ENCODE data around the gene KRTAP9-4.
"Not testable (repeated sequence)": the region's sequence is repeated elsewhere in the genome, so short reads cannot be mapped to it uniquely, and the experiment has no call there.

Gene KRTAP9-4

GRCh38 chr17:41249637-41250240 is at the start of gene KRTAP9-4:
Gene KRTAP9-4, plus strand, starts transcription at chr17:41249687. Its CDS starts 34 bp downstream, at chr17:41249721.
- not testable (repeated sequence) for H3K27me3 Mint-ChIP-seq, H3K27ac Mint-ChIP-seq, H3K4me3 Mint-ChIP-seq, H3K9me3 Mint-ChIP-seq, DNase-seq, H3K4me1 Mint-ChIP-seq, ATAC-seq

- Mint-ChIP-seq H3K9me3 (peaks cover 0 to 9% of the 10 kb centered on the region in 2 donors), H3K4me1 (peaks cover 4% of the 10 kb centered on the region), H3K27ac (no peak overlapping the region), H3K27me3 (peaks cover 9% of the 10 kb centered on the region), H3K4me3 (no peak overlapping the region)
- ATAC-seq: no peak
- no peak for DNase-seq
Observed at GRCh38 chr17:41211845-41212466, 37.5 kb upstream of the KRTAP9-4 start.

- H3K27ac Mint-ChIP-seq: no peak overlapping the region
- H3K4me3 Mint-ChIP-seq: no peak overlapping the region
- H3K9me3 Mint-ChIP-seq: peaks cover 0 to 8% of the 10 kb centered on the region in 2 donors
- no peak for ATAC-seq
- peaks cover 9% of the 10 kb centered on the region for H3K27me3 Mint-ChIP-seq
- peaks cover 4% of the 10 kb centered on the region for H3K4me1 Mint-ChIP-seq
- no peak for DNase-seq
Observed at GRCh38 chr17:41212524-41213169, 36.8 kb upstream of the KRTAP9-4 start.

- Mint-ChIP-seq H3K27me3 (peaks cover 9% of the 10 kb centered on the region), H3K4me1 (peaks cover 4% of the 10 kb centered on the region), H3K4me3 (no peak overlapping the region), H3K27ac (no peak overlapping the region), H3K9me3 (peaks cover 10 to 11% of the 10 kb centered on the region in 2 donors)
- ATAC-seq: no peak
- DNase-seq: no peak
Observed at GRCh38 chr17:41215681-41216080, 33.8 kb upstream of the KRTAP9-4 start.

GRCh38 chr17:41223821-41224220 is 25.7 kb upstream of the KRTAP9-4 start:
- ATAC-seq: no peak
- Mint-ChIP-seq H3K27me3 (no peaks in the 10 kb centered on the region), H3K4me1 (no peaks in the 10 kb centered on the region), H3K4me3 (no peak overlapping the region), H3K9me3 (peaks cover 6 to 13% of the 10 kb centered on the region in 2 donors), H3K27ac (no peak overlapping the region)
- DNase-seq: no peak

- no peaks in the 10 kb centered on the region for H3K27me3 Mint-ChIP-seq
- no peak overlapping the region for H3K4me3 Mint-ChIP-seq
- H3K9me3 Mint-ChIP-seq: no peaks in the 10 kb centered on the region
- no peak for DNase-seq
- no peaks in the 10 kb centered on the region for H3K4me1 Mint-ChIP-seq
- ATAC-seq: no peak
- no peak overlapping the region for H3K27ac Mint-ChIP-seq
Observed at GRCh38 chr17:41226051-41226450, 23.4 kb upstream of the KRTAP9-4 start.

- H3K27me3 Mint-ChIP-seq, H3K27ac Mint-ChIP-seq, H3K9me3 Mint-ChIP-seq, ATAC-seq, H3K4me3 Mint-ChIP-seq, DNase-seq, H3K4me1 Mint-ChIP-seq: not testable (repeated sequence)
Observed at GRCh38 chr17:41226598-41227095, 22.8 kb upstream of the KRTAP9-4 start, which contains the start of gene KRTAP9-2. Gene KRTAP9-2, plus strand, starts transcription at chr17:41226648. Its CDS starts 7 bp downstream, at chr17:41226655.

- no peak for DNase-seq
- no peak overlapping the region for H3K27ac Mint-ChIP-seq
- no peak overlapping the region for H3K4me3 Mint-ChIP-seq
- H3K9me3 Mint-ChIP-seq: no peaks in the 10 kb centered on the region
- ATAC-seq: no peak
- no peaks in the 10 kb centered on the region for H3K27me3 Mint-ChIP-seq
- no peaks in the 10 kb centered on the region for H3K4me1 Mint-ChIP-seq
Observed at GRCh38 chr17:41230094-41230493, 19.4 kb upstream of the KRTAP9-4 start.

GRCh38 chr17:41231731-41232130 is 17.8 kb upstream of the KRTAP9-4 start:
- Mint-ChIP-seq H3K4me1 (no peaks in the 10 kb centered on the region), H3K4me3 (no peak overlapping the region), H3K27me3 (no peaks in the 10 kb centered on the region), H3K9me3 (no peaks in the 10 kb centered on the region), H3K27ac (no peak overlapping the region)
- ATAC-seq: no peak
- no peak for DNase-seq

- not testable (repeated sequence) for H3K4me1 Mint-ChIP-seq, H3K4me3 Mint-ChIP-seq, DNase-seq, H3K9me3 Mint-ChIP-seq, ATAC-seq, H3K27me3 Mint-ChIP-seq
- H3K27ac Mint-ChIP-seq: peak within 1 kb of the TSS in 1 of 2 donors; percentile 39
Observed at GRCh38 chr17:41232399-41233105, 16.9 kb upstream of the KRTAP9-4 start, which contains the start of gene KRTAP9-3. Gene KRTAP9-3, plus strand, starts transcription at chr17:41232449. Its CDS starts 53 bp downstream, at chr17:41232502.

- ATAC-seq, H3K9me3 Mint-ChIP-seq, H3K4me3 Mint-ChIP-seq, H3K27me3 Mint-ChIP-seq, H3K27ac Mint-ChIP-seq, H3K4me1 Mint-ChIP-seq, DNase-seq: not testable (repeated sequence)
Observed at GRCh38 chr17:41237116-41237515, 12.4 kb upstream of the KRTAP9-4 start.

GRCh38 chr17:41237949-41238437 is 11.5 kb upstream of the KRTAP9-4 start, which contains the start of gene KRTAP9-8:
Gene KRTAP9-8, plus strand, starts transcription at chr17:41237999. Its CDS starts 53 bp downstream, at chr17:41238052.
- H3K27me3 Mint-ChIP-seq, H3K4me3 Mint-ChIP-seq, ATAC-seq: not testable (repeated sequence)

GRCh38 chr17:41246995-41247787 is 2.3 kb upstream of the KRTAP9-4 start:
- not testable (repeated sequence) for H3K27ac Mint-ChIP-seq, H3K4me3 Mint-ChIP-seq, H3K9me3 Mint-ChIP-seq, H3K27me3 Mint-ChIP-seq, DNase-seq, ATAC-seq, H3K4me1 Mint-ChIP-seq

More at GRCh38 chr17:41237949-41238437, 11.5 kb upstream of the KRTAP9-4 start, which contains the start of gene KRTAP9-8:
- H3K9me3 Mint-ChIP-seq, DNase-seq, H3K27ac Mint-ChIP-seq, H3K4me1 Mint-ChIP-seq: not testable (repeated sequence)

GRCh38 chr17:41251261-41251660 is 1.8 kb downstream of the KRTAP9-4 start:
- Mint-ChIP-seq H3K4me3 (no peak overlapping the region), H3K27ac (no peak overlapping the region), H3K4me1 (peaks cover 10% of the 10 kb centered on the region), H3K27me3 (peaks cover 8% of the 10 kb centered on the region), H3K9me3 (no peaks in the 10 kb centered on the region)
- no peak for ATAC-seq
- no peak for DNase-seq
